DMS153 treated with DMSO at 0.1 percent for 48 hours (cell line): Measurements from ENCODE around the gene MTA1.

Experiments
- DNase-seq: peaks from one replicate; lab custom pipeline; 2025; ENCODE audit not compliant: unreplicated experiment; lab: John Stamatoyannopoulos, UW

MTA1 gene

GRCh38 chr14:105519946-105520698 is 100.5 kb downstream of the MTA1 start:
- DNase-seq: no peak
